AG09319 (cell line): Measurements from ENCODE around the gene MATN1.
A peak's percentile ranks its signal among the peaks of the same experiment; 100 is the strongest.

Source experiments
- DNase-seq: peaks from one replicate; pipeline ENCODE4 v3.0.0-alpha.2; 2010; ENCODE audit warnings: low read depth; ENCODE audit errors: extremely low read depth
- CTCF ChIP-seq: IDR thresholded peaks from 2 replicates; pipeline ENCODE4 v1.5.1; 2011; ENCODE audit warnings: low read depth, mild to moderate bottlenecking, inconsistent platforms, low read length, moderate library complexity

The MATN1 gene

GRCh38 chr1:30710407-30710806, 13.0 kb downstream of the MATN1 start:
- TF ChIP-seq CTCF, result no peak
- no peak for DNase-seq

GRCh38 chr1:30708361-30708728, 15.0 kb downstream of the MATN1 start:
- DNase-seq, result no peak
- no peak for TF ChIP-seq CTCF

DNA sequence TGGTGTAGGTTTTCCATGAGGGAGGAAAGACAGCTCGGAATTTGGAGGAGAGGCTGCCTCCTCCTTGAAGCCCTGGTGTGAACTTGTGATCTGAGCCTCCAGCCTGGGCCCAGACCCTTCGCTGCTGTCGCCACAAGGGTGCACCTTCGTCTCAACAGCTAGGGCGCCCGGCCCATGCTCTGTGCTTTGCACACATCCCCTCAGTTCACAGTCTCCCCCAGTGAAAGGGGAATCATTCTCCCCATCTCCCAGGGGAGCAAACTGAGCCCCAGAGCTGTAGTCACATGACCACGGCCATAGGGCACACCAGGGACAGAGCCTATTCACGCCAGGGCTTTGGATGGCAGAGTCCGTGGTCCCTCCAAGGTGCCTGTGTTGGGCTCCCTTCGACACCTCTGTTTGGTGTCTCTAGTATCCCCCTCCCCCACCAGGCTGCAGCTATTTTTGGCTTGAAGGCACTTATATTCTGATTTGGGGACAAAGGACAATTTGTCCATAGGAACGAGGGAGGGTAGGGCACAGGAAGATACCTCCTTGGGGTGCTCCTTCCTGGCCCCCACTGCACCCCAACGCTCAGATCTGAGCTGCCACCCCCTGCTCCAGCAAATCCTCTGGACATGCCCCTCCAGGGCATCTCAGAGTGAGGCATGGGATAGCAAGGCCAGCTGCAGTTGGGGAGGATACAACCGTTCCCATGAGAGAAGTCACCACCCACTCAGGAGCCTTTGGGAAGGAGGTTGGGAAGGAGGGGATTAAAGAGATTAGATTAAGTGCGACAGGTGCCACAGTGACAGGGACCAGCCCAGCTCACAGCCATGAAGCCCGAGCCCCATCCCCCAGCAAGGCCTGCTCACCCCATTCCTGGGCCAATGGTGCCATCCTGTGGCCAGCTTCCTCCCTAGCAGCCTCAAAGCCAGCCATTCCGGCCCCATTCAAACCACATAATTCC, 15.7 kb downstream of the MATN1 start:
- peak; percentile 89 for TF ChIP-seq CTCF
- no peak for DNase-seq

DNA sequence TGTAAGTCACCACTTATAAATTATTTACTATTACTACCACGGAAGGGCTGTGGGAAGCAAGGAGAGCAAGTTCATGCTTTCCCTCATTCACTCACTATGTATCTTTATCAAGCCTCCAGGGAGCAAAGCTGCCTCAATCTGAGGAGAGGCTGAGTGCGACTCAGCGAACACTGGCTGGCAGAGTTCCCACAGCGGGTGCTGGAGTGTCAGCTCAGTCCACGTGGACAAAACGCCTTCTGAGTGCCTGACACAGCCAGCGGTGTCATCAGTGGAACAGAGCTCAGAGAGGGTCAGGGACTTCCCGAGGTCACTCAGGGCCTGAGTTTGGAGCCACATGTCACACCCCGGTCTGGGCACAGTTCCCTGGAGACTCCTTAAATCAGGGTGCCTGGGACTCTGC, 16.9 kb downstream of the MATN1 start:
- DNase-seq, result no peak
- no peak for TF ChIP-seq CTCF

GRCh38 chr1:30705698-30706097, 17.7 kb downstream of the MATN1 start:
- DNase-seq, result no peak
- TF ChIP-seq CTCF, result no peak

DNA sequence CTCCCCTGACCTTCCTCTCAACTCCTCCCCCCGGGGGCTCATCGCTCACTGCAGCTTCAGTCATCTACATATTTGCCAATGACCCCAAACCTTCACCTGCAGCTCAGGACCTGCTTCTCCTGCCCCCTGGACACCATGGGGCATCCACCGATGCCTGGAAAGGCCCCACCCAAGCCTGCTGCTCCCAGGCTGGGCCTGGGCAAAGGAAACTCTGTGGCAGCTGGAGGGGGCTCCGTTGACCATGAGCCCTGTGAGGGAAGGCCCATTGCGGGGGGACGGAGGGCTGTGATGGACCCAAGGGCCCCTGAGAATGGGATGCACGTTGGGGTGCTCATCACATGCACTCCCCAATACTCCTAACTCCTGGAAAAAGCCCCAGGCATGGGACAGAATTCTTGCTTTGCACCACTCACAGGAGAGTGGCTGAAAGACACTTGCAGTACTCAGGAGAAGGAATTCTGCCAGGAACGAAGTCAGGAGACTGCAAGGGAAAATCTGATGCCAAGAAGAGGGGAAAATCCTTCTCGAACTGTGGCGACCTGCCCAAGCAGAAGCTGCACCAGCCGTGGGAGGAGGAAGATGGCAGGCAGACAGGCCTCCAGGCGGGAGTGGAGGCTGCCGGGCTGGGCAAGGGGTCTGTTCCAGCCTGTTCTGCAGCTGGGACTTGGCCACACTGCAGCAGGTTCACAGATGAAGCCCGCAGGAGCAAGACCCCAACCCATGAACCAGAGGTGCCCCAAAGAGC, 18.4 kb downstream of the MATN1 start:
- no peak for DNase-seq
- no peak for TF ChIP-seq CTCF

- no peak for DNase-seq
- no peak for TF ChIP-seq CTCF
These were observed 19.1 kb downstream of the MATN1 start for GRCh38 chr1:30704271-30704670.
